MG63 (cell line): ENCODE measurements around the gene MYOCOS. TPM values are rescaled to one million over a fixed set of nuclear protein-coding genes. Genes with fewer than 3 reads are reported as not detected.
"Not testable (repeated sequence)": the region's sequence is repeated elsewhere in the genome, so short reads cannot be mapped to it uniquely, and the experiment has no call there.

Experiments
- DNase-seq: peaks from one replicate; pipeline ENCODE4 v3.0.0-alpha.2; 2020
- H3K27me3 ChIP-seq: fragments of 250-450 bp; sonication (Bioruptor Pico); 2 replicates; pipeline ENCODE4 v1.5.1; 2020; ENCODE audit warnings: mild to moderate bottlenecking, moderate library complexity
- H3K36me3 ChIP-seq: fragments of 250-450 bp; sonication (Bioruptor Pico); 2 replicates; pipeline ENCODE4 v1.5.1; 2020; ENCODE audit warnings: mild to moderate bottlenecking, moderate library complexity
- H3K4me3 ChIP-seq: fragments of 250-450 bp; sonication (Bioruptor Pico); 2 replicates; pipeline ENCODE4 v1.5.1; 2020; ENCODE audit warnings: mild to moderate bottlenecking, moderate library complexity
- H3K9me3 ChIP-seq: fragments of 250-450 bp; sonication (Bioruptor Pico); 2 replicates; pipeline ENCODE4 v1.5.1; 2020; ENCODE audit warnings: mild to moderate bottlenecking, moderate library complexity
- total RNA-seq: library from RNA; depleted of rRNA; stranded (reverse); fragments of >200 nt; shearing (Covaris generic); gene quantifications from 2 replicates; pipeline ENCODE4 v1.2.3, GENCODE V29; 2014; ENCODE audit warnings: low replicate concordance

Gene MYOCOS
- total RNA-seq, 1 experiment from 2014 or later: not detected

DNA sequence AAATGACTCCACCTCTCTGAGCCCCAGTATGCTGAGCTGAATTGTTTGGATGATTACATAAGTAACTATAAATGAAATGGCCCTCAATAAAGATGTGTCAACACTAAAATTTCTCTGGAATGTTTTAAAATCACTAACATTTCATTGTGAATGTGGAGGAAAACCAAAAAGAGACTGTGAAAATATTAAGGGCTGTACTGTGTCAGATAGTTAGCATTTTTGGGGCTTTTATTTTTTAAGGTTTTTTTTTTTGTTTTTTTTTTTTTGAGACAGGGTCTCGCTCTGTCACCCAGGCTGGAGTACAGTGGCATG is 24.2 kb downstream of the MYOCOS start:
- H3K9me3 ChIP-seq: no peaks in the 10 kb centered on the region
- DNase-seq: no peak
- no peaks in the 10 kb centered on the region for H3K27me3 ChIP-seq
- no peak overlapping the region for H3K4me3 ChIP-seq
- no peaks in the 10 kb centered on the region for H3K36me3 ChIP-seq

DNA sequence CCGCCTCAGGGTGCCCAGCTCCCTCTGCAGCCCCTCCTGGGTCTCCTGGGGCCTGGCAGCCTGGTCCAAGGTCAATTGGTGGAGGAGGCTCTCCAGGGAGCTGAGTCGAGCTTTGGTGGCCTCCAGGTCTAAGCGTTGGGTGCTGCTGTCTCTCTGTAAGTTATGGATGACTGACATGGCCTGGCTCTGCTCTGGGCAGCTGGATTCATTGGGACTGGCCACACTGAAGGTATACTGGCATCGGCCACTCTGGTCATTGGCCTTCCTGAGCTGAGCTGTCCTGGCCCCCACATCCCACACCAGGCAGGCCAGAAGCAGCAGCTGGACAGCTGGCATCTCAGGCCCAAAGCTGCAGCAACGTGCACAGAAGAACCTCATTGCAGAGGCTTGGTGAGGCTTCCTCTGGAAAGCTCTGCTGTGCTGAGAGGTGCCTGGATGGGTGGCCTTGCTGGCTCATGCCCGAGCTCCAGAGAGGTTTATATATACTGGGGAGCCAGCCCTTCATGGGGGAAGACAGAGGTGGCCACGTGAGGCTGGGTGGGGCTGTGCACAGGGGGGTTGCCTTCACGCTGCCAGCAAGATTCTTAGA is 30.3 kb downstream of the MYOCOS start, which contains the start of gene MYOC:
TSS of gene MYOC (minus strand) at position 455 of the 589 bp plus-strand sequence. CDS start at position 378, 77 bp downstream.
- H3K4me3 ChIP-seq: no peak within 1 kb of the TSS
- no peak for DNase-seq
- no peaks in the 10 kb centered on the region for H3K36me3 ChIP-seq
- no peaks in the 10 kb centered on the region for H3K9me3 ChIP-seq
- H3K27me3 ChIP-seq: no peaks in the 10 kb centered on the region

DNA sequence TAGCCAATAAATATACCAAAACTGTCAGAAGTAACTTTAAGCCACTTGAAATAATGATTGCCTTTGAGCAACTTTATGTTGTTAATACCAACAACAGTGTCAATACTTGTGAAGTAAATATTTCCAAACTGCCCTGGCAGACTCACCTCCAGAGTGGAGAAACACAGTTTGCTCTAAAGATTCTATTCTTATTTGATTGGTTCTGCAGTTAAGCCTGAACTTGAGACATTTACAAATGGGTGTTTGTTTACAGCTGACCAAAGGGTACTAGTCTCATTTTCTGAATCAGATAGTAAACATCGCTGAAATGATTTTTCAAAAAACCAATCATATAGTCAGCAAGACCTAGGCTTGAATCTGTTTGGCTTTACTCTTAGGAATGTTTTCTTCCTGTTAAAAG is 31.8 kb downstream of the MYOCOS start:
- no peak overlapping the region for H3K4me3 ChIP-seq
- H3K9me3 ChIP-seq: no peaks in the 10 kb centered on the region
- no peaks in the 10 kb centered on the region for H3K27me3 ChIP-seq
- no peak for DNase-seq
- no peaks in the 10 kb centered on the region for H3K36me3 ChIP-seq

- no peaks in the 10 kb centered on the region for H3K36me3 ChIP-seq
- DNase-seq: peak; percentile 81
- no peaks in the 10 kb centered on the region for H3K27me3 ChIP-seq
- H3K9me3 ChIP-seq: no peaks in the 10 kb centered on the region
- H3K4me3 ChIP-seq: no peak overlapping the region
These were observed 32.3 kb downstream of the MYOCOS start for GRCh38 chr1:171654201-171654941.

GRCh38 chr1:171654942-171655745 is 33.1 kb downstream of the MYOCOS start:
- Histone ChIP-seq H3K4me3 (no peak overlapping the region), H3K9me3 (no peaks in the 10 kb centered on the region), H3K36me3 (no peaks in the 10 kb centered on the region), H3K27me3 (no peaks in the 10 kb centered on the region)
- DNase-seq: peak; percentile 79

- Histone ChIP-seq H3K9me3 (no peaks in the 10 kb centered on the region), H3K4me3 (no peak overlapping the region), H3K36me3 (no peaks in the 10 kb centered on the region), H3K27me3 (no peaks in the 10 kb centered on the region)
- DNase-seq: no peak
These were observed 33.7 kb downstream of the MYOCOS start for GRCh38 chr1:171655746-171656116.

DNA sequence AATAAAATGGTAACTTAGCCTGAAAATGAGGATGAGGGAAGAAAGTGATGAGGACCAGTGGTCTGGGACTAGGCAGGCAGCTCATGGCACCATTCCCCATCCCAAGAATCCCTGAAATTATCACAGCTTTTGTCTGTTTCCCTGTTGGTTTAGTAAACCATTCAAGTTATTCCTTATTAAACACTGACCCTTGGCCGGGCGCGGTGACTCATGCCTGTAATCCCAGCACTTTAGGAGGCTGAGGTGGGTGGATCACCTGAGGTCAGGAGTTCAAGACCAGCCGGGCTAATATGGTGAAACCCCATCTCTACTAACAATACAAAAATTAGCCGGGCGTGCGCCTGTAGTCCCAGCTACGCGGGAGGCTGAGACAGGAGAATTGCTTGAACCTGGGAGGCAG is 34.2 kb downstream of the MYOCOS start:
- not testable (repeated sequence) for H3K4me3 ChIP-seq, H3K9me3 ChIP-seq, H3K36me3 ChIP-seq, H3K27me3 ChIP-seq
- peak; percentile 25 for DNase-seq

- no peaks in the 10 kb centered on the region for H3K9me3 ChIP-seq
- no peaks in the 10 kb centered on the region for H3K36me3 ChIP-seq
- H3K27me3 ChIP-seq: no peaks in the 10 kb centered on the region
- no peak overlapping the region for H3K4me3 ChIP-seq
- DNase-seq: no peak
These were observed 39.1 kb downstream of the MYOCOS start for GRCh38 chr1:171661076-171661650.

GRCh38 chr1:171663036-171663853 is 41.2 kb downstream of the MYOCOS start:
- DNase-seq: no peak
- Histone ChIP-seq H3K36me3 (no peaks in the 10 kb centered on the region), H3K4me3 (no peak overlapping the region), H3K9me3 (no peaks in the 10 kb centered on the region), H3K27me3 (no peaks in the 10 kb centered on the region)

DNA sequence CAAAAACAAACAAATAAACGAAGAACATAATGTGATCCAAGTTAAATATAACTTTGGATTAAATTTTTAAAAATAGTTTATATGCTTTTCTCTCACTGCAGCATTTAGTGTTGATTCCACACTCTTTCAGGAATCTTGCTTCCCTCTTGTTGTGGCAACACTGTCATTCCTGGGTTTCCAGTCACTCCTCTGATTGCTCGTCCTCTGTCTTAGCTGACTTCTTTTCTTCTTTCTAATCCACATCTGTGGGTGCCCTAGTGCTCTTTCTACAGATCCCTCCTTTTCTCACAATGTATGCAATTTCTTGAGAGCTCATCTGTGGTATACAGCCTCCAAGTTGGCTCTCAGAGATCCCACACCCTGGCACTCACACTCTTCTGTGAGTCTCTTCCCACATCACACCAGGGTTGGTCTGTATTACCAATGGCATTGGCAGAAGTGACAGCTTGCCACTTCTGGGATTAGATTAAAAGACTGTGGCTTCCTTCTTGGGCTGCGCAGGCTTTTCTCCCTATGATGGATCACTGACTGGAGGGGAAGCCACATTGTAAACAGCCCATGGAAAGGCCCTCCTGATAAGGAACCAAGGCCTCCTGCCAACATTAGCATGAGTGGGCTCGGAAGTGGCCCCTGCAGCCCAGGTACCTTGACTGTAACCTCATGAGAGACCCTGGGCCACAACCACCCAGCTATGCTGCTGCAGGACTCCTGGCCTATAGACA is 42.0 kb downstream of the MYOCOS start:
- Histone ChIP-seq H3K4me3 (no peak overlapping the region), H3K9me3 (no peaks in the 10 kb centered on the region), H3K27me3 (no peaks in the 10 kb centered on the region), H3K36me3 (no peaks in the 10 kb centered on the region)
- DNase-seq: no peak

DNA sequence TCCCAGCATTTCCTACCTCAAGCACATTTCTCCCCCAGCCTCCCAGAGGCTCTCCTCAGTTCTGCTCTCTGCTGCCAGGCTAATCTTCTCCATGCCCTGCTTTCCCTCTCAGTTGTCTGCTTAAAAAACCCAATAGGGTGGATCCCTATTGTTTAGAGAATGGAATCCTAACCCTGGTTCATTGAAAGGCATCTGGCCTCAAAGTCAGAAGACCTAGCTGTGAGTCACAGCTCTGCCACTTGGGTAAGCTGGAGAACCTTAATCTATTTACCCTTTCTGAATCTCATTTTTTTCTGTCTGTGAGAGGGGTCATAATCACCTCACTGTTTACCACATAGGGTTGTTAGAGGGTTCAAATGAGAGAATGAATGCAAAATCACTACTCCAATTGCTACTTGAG is 42.9 kb downstream of the MYOCOS start:
- peak; percentile 47 for DNase-seq
- no peak overlapping the region for H3K4me3 ChIP-seq
- H3K9me3 ChIP-seq: no peaks in the 10 kb centered on the region
- H3K36me3 ChIP-seq: no peaks in the 10 kb centered on the region
- H3K27me3 ChIP-seq: no peaks in the 10 kb centered on the region

- Histone ChIP-seq H3K36me3 (no peaks in the 10 kb centered on the region), H3K9me3 (no peaks in the 10 kb centered on the region), H3K27me3 (no peaks in the 10 kb centered on the region), H3K4me3 (no peak overlapping the region)
- DNase-seq: no peak
These were observed 44.2 kb downstream of the MYOCOS start for GRCh38 chr1:171666114-171666769.

GRCh38 chr1:171668372-171668771 is 46.3 kb downstream of the MYOCOS start:
- H3K27me3 ChIP-seq: no peaks in the 10 kb centered on the region
- no peak overlapping the region for H3K4me3 ChIP-seq
- DNase-seq: no peak
- no peaks in the 10 kb centered on the region for H3K36me3 ChIP-seq
- no peaks in the 10 kb centered on the region for H3K9me3 ChIP-seq

GRCh38 chr1:171670739-171671138 is 48.7 kb downstream of the MYOCOS start:
- H3K27me3 ChIP-seq: no peaks in the 10 kb centered on the region
- no peak overlapping the region for H3K4me3 ChIP-seq
- H3K36me3 ChIP-seq: no peaks in the 10 kb centered on the region
- H3K9me3 ChIP-seq: no peaks in the 10 kb centered on the region
- DNase-seq: no peak

GRCh38 chr1:171674431-171675405 is 52.7 kb downstream of the MYOCOS start:
- H3K9me3 ChIP-seq: no peaks in the 10 kb centered on the region
- H3K4me3 ChIP-seq: no peak overlapping the region
- DNase-seq: peak; percentile 22
- H3K27me3 ChIP-seq: no peaks in the 10 kb centered on the region
- no peaks in the 10 kb centered on the region for H3K36me3 ChIP-seq
